ENCODE results near the gene RASAL2.
"Not testable (repeated sequence)": the region's sequence is repeated elsewhere in the genome, so short reads cannot be mapped to it uniquely, and the experiment has no call there.

The RASAL2 gene

GRCh38 chr1:178241837-178242236, 147.9 kb downstream of the RASAL2 start:
- no peak for DNase-seq

GRCh38 chr1:178243119-178243518, 149.2 kb downstream of the RASAL2 start:
- DNase-seq = no peak

GRCh38 chr1:178243890-178244289, 150.0 kb downstream of the RASAL2 start:
- DNase-seq = no peak

- DNase-seq = not testable (repeated sequence)
These were observed 154.4 kb downstream of the RASAL2 start for GRCh38 chr1:178248284-178248683.

- DNase-seq = not testable (repeated sequence)
These were observed 159.7 kb downstream of the RASAL2 start for GRCh38 chr1:178253581-178253980.

- no peak for DNase-seq
These were observed 160.5 kb downstream of the RASAL2 start for GRCh38 chr1:178254433-178254832.

- no peak for DNase-seq
These were observed 164.6 kb downstream of the RASAL2 start for GRCh38 chr1:178258536-178258935.

GRCh38 chr1:178262120-178262500, 168.2 kb downstream of the RASAL2 start:
- DNase-seq = no peak

- DNase-seq = no peak
These were observed 169.4 kb downstream of the RASAL2 start for GRCh38 chr1:178263341-178263740.

- DNase-seq = no peak
These were observed 172.2 kb downstream of the RASAL2 start for GRCh38 chr1:178266113-178266512.

- DNase-seq = no peak
These were observed 172.7 kb downstream of the RASAL2 start for GRCh38 chr1:178266619-178267066.

GRCh38 chr1:178267646-178268094, 173.8 kb downstream of the RASAL2 start:
- no peak for DNase-seq

- DNase-seq = no peak
These were observed 177.6 kb downstream of the RASAL2 start for GRCh38 chr1:178271471-178271870.

GRCh38 chr1:178273707-178274410, 180.0 kb downstream of the RASAL2 start:
- no peak for DNase-seq

- DNase-seq = no peak
These were observed 181.1 kb downstream of the RASAL2 start for GRCh38 chr1:178275049-178275448.

- DNase-seq = no peak
These were observed 181.6 kb downstream of the RASAL2 start for GRCh38 chr1:178275553-178275952.

GRCh38 chr1:178277793-178278530, 184.1 kb downstream of the RASAL2 start:
- DNase-seq = no peak

- DNase-seq = no peak
These were observed 185.2 kb downstream of the RASAL2 start for GRCh38 chr1:178278916-178279686.

- no peak for DNase-seq
These were observed 189.1 kb downstream of the RASAL2 start for GRCh38 chr1:178282949-178283367.

- no peak for DNase-seq
These were observed 189.5 kb downstream of the RASAL2 start for GRCh38 chr1:178283409-178283808.

GRCh38 chr1:178284058-178284457, 190.2 kb downstream of the RASAL2 start:
- no peak for DNase-seq

- DNase-seq = no peak
These were observed 197.3 kb downstream of the RASAL2 start for GRCh38 chr1:178291166-178291565.

- DNase-seq = no peak
These were observed 200.8 kb downstream of the RASAL2 start for GRCh38 chr1:178294654-178295053.

GRCh38 chr1:178300352-178300699, 206.4 kb downstream of the RASAL2 start:
- no peak for DNase-seq

All from activated CD4-positive, alpha-beta T cell treated with anti-CD3 and anti-CD28 coated beads, Interleukin-2, amount 50 U/mL, for 16 hours (primary cell).